GM19463 (cell line): ENCODE data around the gene ARIH2.
A peak's percentile ranks its signal among the peaks of the same experiment; 100 is the strongest.
"Not testable (repeated sequence)": the region's sequence is repeated elsewhere in the genome, so short reads cannot be mapped to it uniquely, and the experiment has no call there.

Experiments used
- ATAC-seq: cut with Tn5 transposase; IDR thresholded peaks from one replicate; pipeline ENCODE4 v1.9.1; 2021; ENCODE audit warnings: mild to moderate bottlenecking, moderate library complexity; ENCODE audit not compliant: unreplicated experiment

Gene ARIH2

DNA sequence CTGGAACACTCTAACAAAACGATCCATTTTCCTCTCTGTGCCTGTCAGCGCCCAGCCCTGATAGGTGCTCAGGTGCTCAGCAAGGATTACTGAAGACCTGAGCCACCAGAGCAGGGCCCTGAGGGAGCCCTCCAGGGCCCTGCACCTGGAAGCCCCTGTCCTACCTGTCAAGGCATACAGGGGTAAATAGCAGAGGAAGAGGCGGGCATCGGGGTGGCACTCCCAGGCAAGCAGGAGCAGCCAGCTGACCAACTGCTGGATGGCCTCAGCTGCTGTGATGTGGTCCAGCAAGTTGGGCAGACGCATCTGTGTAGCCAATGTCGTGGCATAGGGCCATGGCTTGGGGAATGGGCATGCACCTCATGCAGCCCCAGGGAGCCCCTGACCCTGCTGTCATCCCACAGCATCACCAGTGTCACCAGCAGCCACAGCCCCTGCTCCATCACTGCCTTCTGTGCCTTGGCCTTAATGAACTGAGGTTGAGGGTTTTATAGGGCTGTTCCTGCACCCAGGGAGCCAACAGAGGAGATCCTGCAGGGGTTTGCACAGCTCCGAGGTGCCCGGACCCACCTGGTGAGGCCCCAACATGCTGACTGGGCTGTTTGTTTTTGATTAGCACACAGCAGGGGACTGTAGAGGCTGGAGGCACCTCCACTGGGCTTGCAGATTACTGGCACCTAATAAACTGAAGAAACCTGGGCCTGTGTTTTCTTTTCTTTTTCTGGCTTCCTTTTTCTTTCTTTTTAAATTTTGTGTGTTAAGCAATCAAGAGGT is 80.6 kb downstream of the ARIH2 start:
- no peak for ATAC-seq

DNA sequence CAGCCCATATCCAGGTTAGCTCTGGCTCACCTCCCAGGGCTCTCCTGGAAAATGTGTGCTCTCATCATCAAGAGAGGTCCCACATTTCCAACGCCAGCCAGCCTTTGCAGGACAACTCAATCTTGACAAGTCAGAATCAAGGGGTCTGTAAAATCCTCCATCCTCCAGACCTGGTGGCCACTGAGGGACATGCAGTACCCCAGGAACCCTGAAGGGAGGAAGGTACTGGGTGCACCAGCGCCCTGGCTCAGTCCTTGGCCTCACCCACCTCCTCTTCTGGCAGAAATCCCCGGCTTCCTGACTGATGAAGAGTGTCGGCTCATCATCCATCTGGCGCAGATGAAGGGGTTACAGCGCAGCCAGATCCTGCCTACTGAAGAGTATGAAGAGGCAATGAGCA is 82.5 kb downstream of the ARIH2 start:
- ATAC-seq: no peak

DNA sequence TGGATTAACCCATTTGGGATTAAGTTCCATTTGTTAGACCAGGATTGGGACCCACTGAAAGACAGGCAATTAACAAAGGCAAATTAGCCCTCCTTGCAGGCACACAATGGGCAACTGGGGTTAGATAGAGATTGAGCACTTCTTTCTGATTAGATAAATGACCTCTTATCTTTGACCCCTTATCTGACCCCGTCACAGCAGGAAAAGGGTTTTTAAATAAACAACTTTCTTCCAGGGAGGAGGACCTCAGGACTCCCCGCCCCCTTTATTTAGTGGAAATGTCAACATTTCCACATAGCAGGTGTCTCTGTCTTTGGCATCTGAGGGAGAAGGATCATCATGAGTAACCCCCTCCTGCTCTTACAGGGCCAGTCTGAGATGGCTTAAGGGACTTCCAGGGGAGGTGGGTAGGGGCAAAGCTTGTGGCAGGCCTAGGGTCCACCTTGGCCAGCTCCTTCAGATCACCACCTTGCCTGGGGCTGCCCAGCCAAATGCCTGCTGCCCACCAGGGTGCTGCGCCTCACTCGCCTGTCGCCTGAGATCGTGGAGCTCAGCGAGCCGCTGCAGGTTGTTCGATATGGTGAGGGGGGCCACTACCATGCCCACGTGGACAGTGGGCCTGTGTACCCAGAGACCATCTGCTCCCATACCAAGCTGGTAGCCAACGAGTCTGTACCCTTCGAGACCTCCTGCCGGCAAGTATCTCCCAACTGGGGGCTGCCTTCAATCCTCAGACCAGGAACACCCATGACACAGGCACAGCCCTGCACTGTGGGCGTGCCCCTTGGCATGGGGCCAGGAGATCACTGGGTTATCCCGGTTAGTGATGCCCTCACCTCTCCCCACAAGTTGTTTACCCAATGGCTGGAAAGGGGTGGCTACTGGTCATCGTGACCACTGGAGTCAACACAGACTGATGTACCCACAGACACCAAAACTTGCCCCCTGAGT is 86.0 kb downstream of the ARIH2 start:
- ATAC-seq: no peak

DNA sequence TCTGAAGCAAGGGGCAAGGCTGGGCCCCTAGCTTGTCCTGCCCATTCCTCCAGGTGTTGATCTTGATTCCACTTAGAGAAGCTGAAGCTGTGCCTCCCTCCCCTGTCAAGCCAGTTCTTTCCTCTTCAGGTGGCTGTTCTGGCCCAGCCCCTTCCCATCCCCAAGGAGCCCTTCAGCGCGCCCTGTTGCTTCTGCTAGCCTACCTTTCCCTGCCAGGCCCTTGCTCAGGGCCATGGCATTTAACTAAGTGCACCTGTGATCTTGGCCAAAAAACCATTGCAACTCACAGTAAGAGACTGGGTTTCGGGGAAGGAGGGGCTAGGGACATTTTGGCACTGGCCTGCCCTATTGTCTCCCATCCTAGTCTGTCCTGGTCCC is 86.7 kb downstream of the ARIH2 start:
- ATAC-seq: no peak

DNA sequence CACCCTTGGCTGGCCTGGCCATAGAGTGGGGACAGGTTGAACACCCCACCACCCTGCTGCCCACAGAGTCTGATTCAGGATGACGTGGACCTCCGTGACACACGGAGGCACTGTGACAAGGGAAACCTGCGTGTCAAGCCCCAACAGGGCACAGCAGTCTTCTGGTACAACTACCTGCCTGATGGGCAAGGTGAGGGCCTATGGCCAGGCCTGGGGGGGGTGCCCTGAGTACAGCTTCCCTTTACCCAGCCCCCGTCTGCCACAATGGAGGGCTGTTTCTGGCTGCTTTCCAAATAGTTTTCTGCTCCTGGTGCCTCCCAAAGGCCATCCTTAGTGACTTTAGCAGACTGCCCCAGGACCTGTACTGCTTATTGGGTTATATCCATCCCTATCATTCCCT is 87.4 kb downstream of the ARIH2 start:
- ATAC-seq: no peak

DNA sequence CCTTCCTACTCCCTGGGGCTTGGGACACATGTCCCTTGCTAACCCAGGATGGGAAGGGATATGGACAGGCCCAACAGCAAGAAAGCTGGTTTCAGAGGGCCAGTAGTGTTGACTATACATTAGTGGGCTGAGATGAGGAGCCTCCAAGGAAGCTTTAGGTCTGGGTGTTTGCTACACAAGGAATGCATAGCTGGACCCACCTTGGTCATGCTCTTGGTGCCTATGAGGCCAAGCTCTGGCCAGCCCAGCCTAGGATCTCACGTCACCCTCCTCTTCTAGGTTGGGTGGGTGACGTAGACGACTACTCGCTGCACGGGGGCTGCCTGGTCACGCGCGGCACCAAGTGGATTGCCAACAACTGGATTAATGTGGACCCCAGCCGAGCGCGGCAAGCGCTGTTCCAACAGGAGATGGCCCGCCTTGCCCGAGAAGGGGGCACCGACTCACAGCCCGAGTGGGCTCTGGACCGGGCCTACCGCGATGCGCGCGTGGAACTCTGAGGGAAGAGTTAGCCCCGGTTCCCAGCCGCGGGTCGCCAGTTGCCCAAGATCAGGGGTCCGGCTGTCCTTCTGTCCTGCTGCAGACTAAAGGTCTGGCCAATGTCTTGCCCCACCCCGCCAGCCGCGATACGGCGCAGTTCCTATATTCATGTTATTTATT is 87.9 kb downstream of the ARIH2 start:
- no peak for ATAC-seq

DNA sequence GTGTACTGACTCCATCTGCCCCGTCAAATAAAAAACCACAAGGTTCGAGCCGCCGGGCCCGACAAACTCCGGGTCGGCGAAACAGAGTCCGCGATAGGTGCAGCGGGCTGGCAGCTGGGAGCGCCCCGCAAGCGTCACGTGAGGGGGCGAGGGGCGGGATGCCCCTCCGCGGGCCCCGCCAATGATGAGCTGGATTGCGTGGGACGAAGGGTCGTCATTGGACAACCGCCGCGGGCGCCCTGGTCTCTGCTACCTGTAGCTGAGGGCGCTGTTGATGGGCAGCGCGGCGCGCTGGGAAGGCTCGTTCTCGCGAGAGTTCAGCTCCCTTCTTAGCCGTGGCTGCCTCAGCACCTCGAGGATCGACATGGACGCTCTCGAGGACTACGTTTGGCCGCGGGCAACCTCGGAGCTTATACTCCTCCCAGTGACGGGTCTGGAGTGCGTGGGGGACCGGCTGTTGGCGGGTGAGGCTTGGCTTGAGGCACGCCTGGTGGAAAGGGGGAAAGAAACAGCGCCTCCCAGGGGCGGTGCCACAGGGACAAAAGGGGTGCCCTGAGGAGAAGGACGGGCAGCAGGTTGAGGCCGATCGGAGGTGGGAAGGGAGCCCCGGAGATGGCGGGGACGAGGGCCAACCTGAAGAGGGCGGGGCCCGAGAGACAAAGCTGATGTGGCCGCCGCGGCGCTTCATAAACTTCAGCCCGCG is 88.6 kb downstream of the ARIH2 start, which contains the start of gene WDR6:
TSS of gene WDR6 (plus strand) at position 324 of the 703 bp plus-strand sequence. CDS start at position 365, 41 bp downstream.
- ATAC-seq: peak; percentile 87

DNA sequence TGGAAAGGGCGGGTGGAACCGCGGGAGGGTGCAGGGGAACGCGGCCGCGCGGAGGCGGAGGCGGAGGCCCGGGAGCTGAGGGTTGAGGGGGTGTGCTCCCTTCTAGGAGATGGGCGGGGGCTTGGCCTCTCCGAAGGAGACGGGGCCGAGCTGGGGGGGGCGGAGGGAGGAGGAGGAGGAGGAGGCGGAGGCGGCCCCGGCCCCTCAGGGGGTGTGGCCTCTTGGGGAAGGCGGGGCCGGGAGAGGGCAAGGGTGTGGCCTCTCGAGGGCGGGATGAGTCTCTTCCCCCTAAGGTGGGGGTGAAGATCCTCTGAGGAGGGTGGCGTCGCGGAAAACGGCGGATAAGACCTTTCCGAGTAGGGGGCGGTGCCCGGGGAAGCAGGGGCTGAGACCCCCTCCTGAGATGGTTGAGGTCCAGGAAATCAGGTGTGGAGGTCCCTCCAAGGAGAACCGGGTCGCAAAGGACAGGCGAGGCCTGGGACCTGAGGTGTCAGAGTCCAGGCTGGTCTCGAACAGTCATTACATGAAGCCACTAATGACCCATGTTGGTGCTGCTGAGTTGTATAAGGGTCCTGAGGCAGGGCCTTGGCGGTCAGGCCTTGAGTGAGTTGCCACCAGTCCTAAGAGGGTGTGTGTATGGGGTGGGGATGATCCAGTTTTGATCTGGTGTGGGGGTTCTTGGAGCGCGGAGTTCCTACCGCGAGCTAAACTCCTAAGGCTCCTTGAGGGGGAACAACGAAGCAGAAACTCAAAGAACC is 89.3 kb downstream of the ARIH2 start:
- peak; percentile 40 for ATAC-seq

DNA sequence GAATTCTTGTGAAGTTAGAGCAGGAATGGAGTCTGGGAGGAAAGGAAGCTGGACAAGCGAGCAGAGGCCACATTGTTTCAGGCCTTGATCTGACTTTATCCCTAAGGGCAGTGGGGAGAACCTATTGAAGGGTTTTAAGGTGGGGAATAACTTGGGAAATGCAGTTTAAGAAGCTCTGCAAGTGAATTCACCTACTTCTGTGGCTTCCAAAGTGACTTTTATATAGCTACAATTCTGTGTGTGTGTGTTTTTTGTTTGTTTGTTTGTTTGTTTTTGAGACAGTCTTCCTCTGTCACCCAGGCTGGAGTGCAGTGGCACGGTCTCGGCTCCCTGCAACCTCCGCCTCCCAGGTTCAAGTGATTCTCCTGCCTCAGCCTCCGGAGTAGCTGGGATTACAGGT is 90.0 kb downstream of the ARIH2 start:
- ATAC-seq: not testable (repeated sequence)

DNA sequence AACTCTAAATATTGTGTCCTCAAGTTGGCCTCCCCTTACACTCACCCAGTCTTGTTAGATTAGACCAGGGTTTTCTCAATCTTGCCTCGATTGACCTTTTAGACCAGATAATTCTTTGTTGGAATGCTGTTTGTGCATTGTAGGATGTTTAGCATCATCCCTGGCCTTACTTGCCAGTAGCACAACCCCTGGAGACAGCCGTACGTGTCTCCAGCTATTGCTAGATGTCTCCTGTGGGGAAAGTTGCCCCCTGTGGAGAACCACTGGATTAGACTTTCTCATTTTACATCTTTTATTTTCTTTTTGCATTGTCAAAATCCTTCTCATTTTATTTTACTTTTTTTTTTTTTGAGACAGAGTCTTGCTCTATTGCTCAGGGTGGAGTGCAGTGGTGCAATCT is 90.8 kb downstream of the ARIH2 start:
- no peak for ATAC-seq

DNA sequence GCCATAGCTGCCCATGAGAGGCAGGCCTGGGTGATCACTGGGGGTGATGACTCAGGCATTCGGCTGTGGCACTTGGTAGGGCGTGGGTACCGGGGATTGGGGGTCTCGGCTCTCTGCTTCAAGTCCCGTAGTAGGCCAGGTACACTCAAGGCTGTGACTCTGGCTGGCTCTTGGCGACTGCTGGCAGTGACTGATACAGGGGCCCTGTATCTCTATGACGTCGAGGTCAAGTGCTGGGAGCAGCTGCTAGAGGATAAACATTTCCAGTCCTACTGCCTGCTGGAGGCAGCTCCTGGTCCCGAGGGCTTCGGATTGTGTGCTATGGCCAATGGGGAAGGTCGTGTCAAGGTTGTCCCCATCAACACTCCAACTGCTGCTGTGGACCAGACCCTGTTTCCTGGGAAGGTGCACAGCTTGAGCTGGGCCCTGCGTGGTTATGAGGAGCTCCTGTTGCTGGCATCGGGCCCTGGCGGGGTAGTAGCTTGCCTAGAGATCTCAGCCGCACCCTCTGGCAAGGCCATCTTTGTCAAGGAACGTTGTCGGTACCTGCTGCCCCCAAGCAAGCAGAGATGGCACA is 93.9 kb downstream of the ARIH2 start:
- no peak for ATAC-seq

DNA sequence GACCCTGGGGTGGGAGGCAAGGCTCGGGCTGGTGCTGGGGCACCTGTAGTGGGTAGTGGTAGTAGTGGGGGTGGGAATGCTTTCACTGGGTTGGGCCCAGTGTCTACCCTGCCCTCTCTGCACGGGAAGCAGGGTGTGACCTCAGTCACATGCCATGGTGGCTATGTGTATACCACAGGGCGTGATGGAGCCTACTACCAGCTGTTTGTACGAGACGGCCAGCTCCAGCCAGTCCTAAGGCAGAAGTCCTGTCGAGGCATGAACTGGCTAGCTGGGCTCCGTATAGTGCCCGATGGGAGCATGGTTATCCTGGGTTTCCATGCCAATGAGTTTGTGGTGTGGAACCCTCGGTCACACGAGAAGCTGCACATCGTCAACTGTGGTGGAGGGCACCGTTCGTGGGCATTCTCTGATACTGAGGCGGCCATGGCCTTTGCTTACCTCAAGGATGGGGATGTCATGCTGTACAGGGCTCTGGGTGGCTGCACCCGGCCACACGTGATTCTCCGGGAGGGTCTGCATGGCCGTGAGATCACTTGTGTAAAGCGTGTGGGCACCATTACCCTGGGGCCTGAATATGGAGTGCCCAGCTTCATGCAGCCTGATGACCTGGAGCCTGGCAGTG is 94.6 kb downstream of the ARIH2 start:
- no peak for ATAC-seq

DNA sequence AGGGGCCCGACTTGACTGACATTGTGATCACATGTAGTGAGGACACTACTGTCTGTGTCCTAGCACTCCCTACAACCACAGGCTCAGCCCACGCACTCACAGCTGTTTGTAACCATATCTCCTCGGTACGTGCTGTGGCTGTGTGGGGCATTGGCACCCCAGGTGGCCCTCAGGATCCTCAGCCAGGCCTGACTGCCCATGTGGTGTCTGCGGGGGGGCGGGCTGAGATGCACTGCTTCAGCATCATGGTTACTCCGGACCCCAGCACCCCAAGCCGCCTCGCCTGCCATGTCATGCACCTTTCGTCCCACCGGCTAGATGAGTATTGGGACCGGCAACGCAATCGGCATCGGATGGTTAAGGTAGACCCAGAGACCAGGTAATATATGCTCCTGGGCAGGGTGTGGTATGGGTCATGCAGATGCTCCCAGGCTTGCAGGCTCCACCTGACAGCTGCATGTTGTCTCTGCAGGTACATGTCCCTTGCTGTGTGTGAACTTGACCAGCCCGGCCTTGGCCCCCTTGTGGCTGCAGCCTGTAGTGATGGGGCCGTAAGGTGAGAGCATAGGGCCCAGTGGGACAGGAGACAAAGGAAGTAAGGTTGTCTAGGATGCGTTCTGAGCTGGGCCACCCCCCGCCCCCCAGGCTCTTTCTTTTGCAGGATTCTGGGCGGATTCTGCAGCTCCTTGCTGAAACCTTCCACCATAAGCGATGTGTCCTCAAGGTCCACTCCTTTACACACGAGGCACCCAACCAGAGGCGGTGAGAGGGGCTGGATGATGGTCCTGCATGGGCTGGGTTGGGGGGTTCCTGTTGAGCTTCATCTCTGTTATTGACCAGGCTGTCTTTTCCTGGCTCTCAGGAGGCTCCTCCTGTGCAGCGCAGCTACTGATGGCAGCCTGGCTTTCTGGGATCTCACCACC is 95.4 kb downstream of the ARIH2 start:
- ATAC-seq: no peak

DNA sequence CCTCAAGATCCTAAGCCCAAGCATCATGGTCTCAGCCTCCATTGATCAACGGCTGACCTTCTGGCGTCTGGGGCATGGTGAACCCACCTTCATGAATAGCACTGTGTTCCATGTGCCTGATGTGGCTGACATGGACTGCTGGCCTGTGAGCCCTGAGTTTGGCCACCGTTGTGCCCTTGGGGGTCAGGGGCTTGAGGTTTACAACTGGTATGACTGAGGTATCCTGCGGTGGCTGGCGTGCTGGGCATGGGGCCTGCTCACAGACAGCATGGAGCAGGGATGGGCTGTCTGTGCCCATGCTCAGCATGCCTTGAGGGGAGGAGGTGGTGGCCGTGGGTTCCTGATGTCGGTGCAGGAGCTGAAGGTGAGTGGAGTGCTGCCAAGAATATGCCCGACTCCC is 96.4 kb downstream of the ARIH2 start:
- ATAC-seq: no peak

DNA sequence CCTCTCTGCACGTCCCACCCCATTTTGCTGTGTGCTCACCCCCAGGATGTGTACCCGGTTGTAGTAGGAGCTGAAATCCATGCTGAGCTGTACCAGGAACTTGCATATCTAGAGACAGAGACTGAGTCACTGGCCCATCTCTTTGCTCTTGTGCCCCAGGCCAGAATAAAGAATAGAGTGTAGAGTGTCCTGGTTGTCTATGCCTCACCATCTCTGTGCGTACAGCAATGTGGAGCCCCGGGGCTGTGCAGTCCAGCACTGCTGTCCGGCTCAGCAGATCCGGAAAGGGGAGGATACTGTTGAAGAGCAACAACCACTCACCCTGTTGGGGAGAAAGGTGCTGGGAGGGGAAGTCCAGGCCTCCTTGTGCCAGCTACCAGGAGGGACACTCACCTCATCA is 97.1 kb downstream of the ARIH2 start:
- no peak for ATAC-seq

DNA sequence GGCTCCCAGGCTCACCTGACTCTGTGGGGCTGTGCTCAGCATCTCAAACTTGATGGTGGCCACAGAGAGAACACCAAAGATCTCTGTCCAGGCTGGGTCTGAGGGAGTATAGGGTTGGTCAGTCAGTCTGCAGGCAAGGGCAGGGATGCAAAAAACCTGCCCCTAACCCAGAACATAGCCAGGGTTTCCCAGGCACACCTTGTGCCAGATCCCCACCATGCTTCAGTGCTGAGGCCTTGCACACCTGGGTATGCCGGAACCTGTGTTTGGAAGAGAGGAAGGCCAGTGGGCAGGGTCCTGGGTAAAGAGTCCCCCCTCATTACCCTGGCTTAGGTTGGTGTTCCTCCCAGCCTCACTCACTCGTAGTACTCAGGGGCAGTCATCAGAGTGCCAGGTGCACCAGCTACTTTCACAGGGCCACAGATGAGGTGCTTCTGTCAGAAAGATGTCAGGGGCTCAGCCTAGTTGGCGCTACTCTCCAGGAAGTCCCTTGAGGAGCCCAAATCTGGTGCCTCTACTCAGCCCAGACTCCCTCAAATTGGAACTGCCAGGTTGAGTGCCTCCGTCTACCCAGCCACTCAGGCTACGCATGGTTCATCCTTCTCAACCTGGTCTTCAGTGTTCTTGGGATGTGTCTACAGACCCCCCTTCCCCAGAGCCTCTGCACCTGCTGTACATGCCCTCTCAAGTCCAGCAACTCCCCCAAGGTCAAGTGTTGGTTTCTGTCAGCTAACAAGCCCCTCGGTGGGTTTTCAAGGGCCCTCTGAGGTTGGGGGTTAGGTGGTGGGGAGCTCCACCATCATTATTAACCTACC is 98.0 kb downstream of the ARIH2 start:
- ATAC-seq: no peak

DNA sequence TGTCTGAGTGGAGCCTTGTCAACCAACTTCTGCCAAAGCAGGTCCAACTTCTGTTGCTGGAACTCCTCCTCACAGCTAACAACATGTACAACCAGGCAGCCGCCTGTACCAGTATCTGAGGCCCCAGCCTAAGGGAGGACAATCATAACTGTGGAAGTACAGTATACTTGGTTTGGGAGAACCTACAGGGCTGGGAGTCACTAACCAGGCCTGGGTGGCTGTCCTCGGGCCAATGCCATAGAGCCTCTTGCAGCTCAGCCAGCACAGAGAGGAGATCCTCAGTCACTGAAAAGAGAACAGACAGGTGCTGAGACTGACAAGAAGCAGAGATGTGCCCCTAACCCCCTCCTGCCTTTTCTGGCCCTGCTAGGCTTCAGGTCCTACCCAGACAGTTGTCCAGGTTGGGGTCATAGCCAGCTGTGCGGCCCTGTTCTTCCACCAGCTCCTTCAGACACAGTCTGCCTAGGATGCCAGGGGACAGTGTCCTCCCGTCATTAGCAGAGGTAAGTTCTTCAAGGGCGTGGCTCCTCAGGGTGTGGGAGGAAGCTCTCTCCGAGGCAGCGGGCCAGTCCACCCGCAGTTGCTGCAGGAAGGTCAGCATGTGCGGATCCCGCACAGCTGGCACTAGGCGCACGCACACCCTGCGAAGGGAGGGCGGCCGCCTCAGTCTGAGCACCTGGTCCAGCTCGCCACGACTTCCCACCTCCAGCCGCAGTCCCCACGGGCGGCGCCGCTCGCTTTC is 98.8 kb downstream of the ARIH2 start:
- no peak for ATAC-seq
